IPS-11a (cell line): ENCODE results near the gene ZBTB16.

Experiments
- H3K4me3 ChIP-seq: one replicate; pipeline ENCODE4 v1.5.1; 2013; ENCODE audit warnings: low read depth, low read length, control low read depth

Gene ZBTB16

GRCh38 chr11:114273071-114273470, 213.6 kb downstream of the ZBTB16 start:
- no peak overlapping the region for H3K4me3 ChIP-seq

DNA sequence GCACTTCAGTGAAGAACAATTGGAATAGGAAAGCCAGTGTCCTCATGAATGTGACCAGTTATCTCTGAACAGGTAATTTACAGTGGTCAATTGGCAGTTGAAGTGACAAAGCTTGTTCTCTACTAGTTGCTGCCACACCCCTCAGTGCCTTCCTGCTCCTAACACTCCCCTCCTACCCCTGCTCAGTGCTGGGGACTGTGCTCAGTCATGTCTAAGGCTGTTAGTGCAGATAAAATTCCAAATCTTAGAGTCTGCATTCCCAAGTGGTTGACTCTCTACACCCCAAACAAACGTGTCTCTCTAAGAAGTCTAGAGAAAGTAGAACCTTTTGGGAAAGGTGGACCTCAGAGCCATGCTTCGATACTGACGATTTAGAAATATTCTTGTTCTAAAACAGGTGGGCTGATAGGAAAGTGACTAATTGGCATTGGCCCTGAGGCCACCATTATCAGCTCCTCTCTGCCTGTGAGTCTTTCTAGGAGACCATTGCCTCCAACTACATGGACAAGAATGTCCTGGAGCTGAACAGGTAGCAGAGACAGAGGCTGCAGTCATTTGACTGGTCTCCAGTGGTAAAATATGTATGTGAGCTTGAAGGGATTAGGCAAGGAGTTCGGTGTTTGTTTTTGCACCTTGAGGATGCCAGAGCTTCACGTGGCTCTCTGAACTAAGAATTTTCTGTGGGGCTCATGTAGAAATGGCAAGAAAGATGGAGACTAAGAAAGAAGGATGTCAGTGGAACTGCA, 214.6 kb downstream of the ZBTB16 start:
- no peak overlapping the region for H3K4me3 ChIP-seq

GRCh38 chr11:114274637-114275036, 215.1 kb downstream of the ZBTB16 start:
- H3K4me3 ChIP-seq = no peak overlapping the region

DNA sequence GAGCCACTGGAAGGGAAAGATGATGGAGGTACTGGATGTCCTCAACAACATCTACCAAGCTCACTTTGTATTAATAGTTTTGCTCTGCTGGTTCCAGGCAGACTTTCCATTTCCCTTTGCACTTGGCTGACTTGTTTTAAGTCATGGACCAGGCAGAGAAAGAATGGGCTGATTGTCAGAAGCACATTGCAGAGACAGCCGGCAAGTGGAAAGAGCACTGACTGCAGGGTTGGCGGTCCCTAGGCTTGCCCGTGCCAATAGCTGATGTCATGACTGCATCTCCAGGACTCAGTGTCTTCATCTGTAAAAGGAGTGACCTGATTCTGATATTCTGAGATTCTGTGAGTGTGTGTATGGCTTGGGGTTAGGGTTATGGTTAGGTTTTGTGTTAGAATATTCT, 215.8 kb downstream of the ZBTB16 start:
- H3K4me3 ChIP-seq = no peak overlapping the region

DNA sequence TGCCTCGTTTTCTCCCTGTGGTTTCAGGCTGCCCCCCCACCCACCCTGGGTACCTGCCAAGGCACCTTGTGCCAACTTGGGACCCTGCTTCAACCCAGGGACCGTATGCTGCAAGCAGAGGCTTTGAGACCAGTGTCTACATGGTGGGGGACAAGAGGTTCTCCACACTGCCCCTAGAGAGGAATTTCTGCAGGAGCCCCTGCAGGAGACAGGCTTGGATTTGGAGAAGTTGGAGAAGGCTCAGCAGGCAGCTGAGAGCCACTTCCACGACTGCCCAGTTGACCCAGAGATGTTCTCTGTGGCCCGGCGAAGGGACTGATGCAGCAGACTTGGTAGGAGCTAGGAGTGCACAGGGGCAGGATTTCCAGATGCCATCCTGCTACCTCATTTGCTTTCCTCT, 216.6 kb downstream of the ZBTB16 start:
- H3K4me3 ChIP-seq = no peak overlapping the region

- no peak overlapping the region for H3K4me3 ChIP-seq
Measured at GRCh38 chr11:114277637-114278341, 218.3 kb downstream of the ZBTB16 start.

DNA sequence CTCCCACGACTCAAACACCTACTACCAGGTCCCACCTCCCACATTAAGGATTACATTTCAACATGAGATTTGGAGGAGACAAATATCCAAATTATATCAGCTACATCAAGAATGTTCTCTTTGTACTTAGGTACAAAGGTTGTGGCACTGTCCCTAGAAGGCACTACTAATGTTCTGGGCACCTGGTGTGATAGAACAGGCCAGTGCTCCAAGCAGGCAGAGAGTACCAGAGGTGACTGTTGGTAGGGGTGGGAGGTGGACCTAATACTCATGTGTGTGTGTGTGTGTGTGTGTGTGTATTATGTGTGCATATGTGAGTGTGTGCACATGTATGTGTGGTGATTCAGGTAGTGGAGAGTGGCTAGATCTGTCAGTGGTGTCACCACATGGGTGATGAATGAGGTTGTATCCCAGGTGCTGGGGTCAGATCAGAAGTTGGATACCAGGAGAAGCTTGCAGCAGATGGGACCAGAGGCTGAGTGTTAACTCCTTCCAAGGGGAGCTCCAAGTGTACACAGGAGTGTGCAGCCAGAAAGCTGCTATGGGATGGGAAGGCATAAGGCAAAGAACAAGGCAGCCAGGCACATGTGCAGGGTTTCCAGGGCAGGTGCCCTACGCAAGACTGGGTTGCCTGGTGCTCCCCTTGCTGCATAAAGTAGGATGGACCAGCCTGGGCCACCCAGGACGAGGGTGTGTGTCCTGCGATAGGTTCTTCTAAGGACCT, 219.0 kb downstream of the ZBTB16 start:
- no peak overlapping the region for H3K4me3 ChIP-seq

GRCh38 chr11:114279792-114280546, 220.5 kb downstream of the ZBTB16 start:
- no peak overlapping the region for H3K4me3 ChIP-seq

GRCh38 chr11:114280696-114281095, 221.2 kb downstream of the ZBTB16 start:
- no peak overlapping the region for H3K4me3 ChIP-seq

DNA sequence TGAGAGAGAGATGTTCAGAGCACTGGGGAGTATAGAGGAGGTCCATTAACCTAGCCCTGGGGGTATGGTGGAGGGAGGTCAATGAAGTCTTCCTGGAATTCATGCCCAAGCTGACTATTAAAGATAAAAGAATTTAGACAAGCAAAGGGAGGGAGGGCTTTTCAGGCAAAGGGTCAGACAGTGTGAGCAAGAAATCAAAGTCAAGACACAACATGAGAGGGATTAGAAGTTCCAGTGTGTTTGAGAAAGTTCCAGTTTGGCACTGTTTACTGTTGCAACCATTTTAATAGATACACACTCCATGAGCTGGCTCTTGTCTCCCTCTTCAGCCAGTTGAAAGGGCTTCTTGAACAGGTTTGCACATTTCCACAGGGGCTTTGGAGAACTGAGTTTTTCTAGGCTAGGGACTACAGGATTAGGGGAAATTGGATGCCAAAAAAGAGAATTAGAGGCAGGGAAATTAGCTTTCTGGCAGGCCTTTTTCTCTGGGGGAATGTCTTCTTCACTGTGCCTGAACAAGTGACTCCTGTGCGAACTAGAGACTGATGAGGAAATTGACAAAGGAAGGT, 222.0 kb downstream of the ZBTB16 start:
- no peak overlapping the region for H3K4me3 ChIP-seq

DNA sequence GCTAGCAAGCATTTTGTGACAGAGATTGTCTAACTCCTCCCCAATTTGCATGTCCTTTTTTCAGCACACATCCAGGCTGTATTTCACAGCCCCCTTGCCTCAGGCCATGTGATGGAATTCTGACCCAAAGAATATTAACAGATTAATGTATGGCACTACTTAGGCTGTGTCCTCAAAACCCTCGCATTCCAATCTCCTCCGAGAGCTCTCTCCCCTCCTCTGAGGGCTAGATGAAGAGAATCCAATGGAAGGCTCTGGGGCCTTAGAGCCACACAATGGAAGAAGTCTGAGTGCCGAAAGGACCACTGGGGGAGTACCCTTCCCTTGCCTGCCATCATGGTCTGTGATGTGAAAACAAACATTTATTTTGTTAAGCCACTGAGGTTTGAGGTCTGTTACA, 223.0 kb downstream of the ZBTB16 start:
- no peak overlapping the region for H3K4me3 ChIP-seq

DNA sequence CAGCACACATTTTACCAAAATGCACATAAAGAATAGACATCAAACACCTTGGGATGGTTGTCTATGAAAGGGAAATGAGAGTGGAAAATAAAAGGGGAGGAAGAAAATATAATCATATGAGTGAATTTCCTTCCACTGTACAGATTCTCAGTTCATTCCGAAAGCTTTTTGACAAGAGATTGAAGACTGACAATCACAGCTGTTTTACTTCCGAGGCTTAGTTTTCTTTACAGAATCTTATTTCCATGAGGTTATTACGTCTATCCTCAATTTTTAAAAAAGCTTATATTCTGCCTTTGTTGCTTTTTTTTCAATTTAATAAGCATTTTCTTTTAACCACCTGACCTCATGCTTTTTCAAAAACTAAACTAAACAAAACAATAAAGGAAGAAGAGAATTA, 223.9 kb downstream of the ZBTB16 start:
- H3K4me3 ChIP-seq = no peak overlapping the region

DNA sequence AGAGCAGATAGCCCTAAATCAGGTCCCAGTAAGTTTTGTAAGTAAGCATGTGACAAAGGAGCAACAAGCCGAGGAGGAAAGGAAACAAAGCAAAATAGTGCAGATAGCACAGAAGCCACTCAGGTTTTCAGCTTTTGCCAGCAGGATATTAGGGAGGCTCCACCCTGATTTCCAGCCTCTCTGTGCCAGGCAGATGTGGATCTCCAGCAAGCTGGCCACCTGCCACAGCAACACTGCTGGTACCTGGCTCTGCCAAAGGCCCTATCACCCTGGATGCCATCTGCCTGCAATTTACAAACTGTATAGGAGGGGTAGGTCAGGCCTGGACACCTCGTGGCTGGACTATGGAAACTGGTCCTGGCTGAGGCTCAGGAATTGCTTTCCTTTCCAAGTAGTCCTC, 224.5 kb downstream of the ZBTB16 start:
- H3K4me3 ChIP-seq = no peak overlapping the region

GRCh38 chr11:114284914-114285313, 225.4 kb downstream of the ZBTB16 start:
- no peak overlapping the region for H3K4me3 ChIP-seq

GRCh38 chr11:114285599-114285998, 226.1 kb downstream of the ZBTB16 start:
- no peak overlapping the region for H3K4me3 ChIP-seq

GRCh38 chr11:114286229-114286628, 226.7 kb downstream of the ZBTB16 start:
- H3K4me3 ChIP-seq = no peak overlapping the region

GRCh38 chr11:114287154-114287553, 227.6 kb downstream of the ZBTB16 start:
- H3K4me3 ChIP-seq = no peak overlapping the region

- no peak overlapping the region for H3K4me3 ChIP-seq
Measured at GRCh38 chr11:114288136-114288535, 228.6 kb downstream of the ZBTB16 start.

GRCh38 chr11:114289779-114290178, 230.3 kb downstream of the ZBTB16 start:
- H3K4me3 ChIP-seq = no peak overlapping the region

DNA sequence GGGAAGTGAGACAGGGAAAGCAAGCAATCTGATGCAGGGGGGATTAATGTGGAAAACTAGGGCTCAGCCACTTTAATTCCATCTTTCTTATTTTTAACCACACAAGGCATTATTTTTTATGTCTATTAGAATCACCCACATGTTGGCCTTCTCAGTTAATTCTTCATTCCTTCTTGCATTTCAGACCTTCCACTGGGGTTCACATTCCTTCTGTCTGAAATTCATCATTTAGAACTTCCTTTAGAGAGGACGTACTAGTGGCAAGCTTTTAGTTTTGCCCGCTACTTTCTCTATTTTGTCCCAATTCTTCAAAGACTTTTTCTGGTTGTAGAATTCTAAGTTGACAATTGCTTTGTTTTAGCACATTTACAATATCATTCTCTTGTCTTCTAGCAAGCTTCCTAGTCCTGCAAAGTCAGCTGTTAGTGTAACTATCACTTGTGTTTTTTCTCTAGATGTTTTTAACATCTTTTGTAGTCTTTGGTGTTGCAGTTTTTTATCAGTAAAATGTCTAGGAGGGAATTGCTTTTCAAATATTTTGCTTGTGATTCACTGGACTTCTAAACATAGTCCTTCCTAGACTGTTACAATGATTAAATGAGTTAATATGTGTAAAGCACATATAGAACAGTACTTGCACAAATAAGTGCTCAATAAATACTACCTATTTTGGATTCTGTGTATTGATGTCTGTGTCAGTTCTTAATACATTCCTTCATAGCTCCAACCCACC, 231.2 kb downstream of the ZBTB16 start:
- no peak overlapping the region for H3K4me3 ChIP-seq
